Hepatocyte (in vitro differentiated cells): ENCODE measurements around the gene KASH5.

ENCODE experiments used
- EZH2phosphoT487 ChIP-seq: fragments of 200-600 bp; sonication (generic); IDR thresholded peaks from one replicate; pipeline ENCODE4 v1.6.1; 2018; ENCODE audit warnings: antibody characterized with exemption, mild to moderate bottlenecking, low read depth, moderate library complexity; ENCODE audit not compliant: unreplicated experiment, severe bottlenecking
- TF ChIP-seq, protein P1 (sequence below): fragments of 200-600 bp; sonication (generic); IDR thresholded peaks from 2 replicates; pipeline ENCODE4 v1.5.1; 2016; ENCODE audit warnings: antibody characterized with exemption, mild to moderate bottlenecking; ENCODE audit not compliant: poor library complexity

DNA sequence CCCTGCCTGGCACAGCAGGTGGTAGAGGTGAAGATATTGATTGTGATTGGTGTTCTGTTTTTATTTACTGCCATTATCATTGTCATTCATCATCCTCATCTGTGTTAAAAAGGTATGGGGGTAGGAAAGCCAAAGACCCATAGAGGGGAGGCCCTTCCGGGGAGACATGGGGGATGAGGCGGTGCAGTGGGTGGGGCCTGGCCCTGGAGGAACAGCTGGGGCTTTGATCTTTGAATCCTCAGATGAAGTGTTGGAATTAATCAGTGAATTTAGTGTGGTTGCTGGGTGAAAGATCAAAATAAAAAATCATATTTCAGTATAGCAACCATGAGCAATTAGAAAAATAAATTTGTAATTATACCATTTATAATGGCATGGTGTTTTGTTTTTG is 27.8 kb downstream of the KASH5 start:
- TF ChIP-seq, protein P1, sequence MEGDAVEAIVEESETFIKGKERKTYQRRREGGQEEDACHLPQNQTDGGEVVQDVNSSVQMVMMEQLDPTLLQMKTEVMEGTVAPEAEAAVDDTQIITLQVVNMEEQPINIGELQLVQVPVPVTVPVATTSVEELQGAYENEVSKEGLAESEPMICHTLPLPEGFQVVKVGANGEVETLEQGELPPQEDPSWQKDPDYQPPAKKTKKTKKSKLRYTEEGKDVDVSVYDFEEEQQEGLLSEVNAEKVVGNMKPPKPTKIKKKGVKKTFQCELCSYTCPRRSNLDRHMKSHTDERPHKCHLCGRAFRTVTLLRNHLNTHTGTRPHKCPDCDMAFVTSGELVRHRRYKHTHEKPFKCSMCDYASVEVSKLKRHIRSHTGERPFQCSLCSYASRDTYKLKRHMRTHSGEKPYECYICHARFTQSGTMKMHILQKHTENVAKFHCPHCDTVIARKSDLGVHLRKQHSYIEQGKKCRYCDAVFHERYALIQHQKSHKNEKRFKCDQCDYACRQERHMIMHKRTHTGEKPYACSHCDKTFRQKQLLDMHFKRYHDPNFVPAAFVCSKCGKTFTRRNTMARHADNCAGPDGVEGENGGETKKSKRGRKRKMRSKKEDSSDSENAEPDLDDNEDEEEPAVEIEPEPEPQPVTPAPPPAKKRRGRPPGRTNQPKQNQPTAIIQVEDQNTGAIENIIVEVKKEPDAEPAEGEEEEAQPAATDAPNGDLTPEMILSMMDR, result no peak
- no peak for TF ChIP-seq EZH2phosphoT487
